ENCODE results near the gene NTRK2. TPM values are rescaled to one million over a fixed set of nuclear protein-coding genes. Genes with fewer than 3 reads are reported as not detected.

Gene NTRK2
- total RNA-seq, 6 donors from 2014 or later = 0.30 to 16.8 (median 2.6) TPM

DNA sequence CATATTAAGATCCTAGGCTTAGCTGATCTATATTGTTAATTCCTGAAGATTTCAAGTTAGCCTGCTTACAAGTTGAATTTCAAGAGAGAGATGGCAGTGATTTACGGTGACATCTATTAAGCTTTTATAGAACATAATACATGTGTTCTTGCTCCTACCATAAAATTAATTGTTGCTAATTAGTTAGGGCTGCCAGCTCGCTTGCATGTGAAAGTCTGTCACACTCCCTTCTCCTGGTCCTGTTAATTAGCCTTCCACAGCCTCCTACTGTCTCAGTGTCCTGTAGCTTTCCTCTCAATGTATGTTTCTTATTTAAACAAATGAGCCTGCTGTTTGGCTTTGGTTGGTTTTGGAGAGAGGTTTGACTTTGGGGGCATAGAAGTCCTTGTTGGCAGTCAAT is 247.2 kb downstream of the NTRK2 start:
- WGBS, 2 donors = 81 to 93% methylated on average over 2 of the region's 2 CpGs
- Histone ChIP-seq H3K27ac (no peak overlapping the region), H3K4me1 (peaks cover 0 to 19% (median 2%) of the 10 kb centered on the region in 4 donors), H3K4me3 (no peak overlapping the region), H3K9me3 (no peaks in the 10 kb centered on the region), H3K36me3 (no peaks in the 10 kb centered on the region), H3K27me3 (no peaks in the 10 kb centered on the region)
- TF ChIP-seq CTCF (IDR thresholded peaks at IDR 0.05) = no peak
- no peak for TF ChIP-seq EP300 (IDR thresholded peaks at IDR 0.05)
- no peak for TF ChIP-seq POLR2A (IDR thresholded peaks at IDR 0.05)
- TF ChIP-seq POLR2AphosphoS5 (IDR thresholded peaks at IDR 0.05) = no peak
- no peak for ATAC-seq (ENCODE audit: low FRiP score in 2 of 2)
- no peak for DNase-seq

DNA sequence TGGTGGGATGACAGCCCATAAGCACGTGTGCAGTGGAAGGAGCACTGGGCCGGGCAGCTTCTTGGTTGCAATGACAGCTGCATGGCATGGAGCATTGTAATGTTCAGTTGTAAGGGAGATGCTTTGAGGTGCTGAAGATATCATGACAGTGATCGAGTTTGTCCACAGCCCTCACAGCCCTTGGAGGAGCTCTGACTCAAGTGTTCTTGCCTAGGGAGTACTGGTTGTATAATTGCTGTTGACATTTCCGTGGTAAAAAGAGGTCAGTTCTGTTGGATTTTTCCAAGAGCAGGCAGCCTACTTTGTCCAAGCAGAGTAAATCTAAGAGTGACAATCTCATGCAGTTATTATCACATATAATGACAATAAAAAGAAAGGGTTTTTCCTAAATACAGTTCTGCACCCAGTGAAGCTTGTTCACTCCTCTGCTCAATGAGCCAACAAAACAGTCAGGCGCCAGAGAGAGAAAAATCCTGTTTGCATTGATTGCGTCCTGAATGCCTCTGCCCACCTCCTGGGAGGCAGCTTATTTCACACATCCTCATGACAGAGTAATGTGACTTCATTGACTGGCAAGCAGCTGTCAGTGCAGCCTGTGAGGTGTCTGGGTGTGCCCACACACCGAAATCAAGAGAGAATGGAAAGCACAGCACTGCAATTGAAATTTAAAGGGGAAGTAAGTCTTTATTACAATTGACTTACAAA is 248.0 kb downstream of the NTRK2 start:
- peak in 1 of 2 donors; percentile 10 for ATAC-seq (ENCODE audit: low FRiP score in 2 of 2)
- WGBS, 2 donors = 56 to 57% methylated on average over 7 of the region's 7 CpGs

DNA sequence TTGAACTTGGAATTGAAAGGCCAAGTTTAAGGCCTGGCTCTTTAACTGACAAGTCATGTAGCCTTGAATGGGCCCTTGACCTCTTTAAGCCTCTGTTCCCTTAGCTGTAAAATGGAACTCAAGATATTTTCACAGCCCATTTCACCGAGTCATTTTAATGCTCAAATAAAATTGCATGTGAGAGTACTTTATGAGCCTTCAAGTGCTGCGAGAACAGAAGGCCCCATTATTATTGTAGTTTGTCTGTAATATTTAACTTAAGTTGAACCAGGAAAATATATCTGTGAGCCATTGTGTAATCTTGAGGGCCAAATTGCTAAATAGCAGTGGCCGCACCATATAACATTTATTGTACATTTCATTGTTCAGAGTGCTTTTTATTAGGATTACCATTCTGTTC is 249.9 kb downstream of the NTRK2 start:
- Histone ChIP-seq H3K4me1 (peaks cover 0 to 34% (median 6%) of the 10 kb centered on the region in 4 donors), H3K27ac (no peak overlapping the region), H3K9me3 (no peaks in the 10 kb centered on the region), H3K4me3 (no peak overlapping the region), H3K36me3 (no peaks in the 10 kb centered on the region), H3K27me3 (no peaks in the 10 kb centered on the region)
- WGBS, 2 donors = 68 to 78% methylated on average over 3 of the region's 3 CpGs
- TF ChIP-seq EP300 (IDR thresholded peaks at IDR 0.05) (no peak), POLR2A (IDR thresholded peaks at IDR 0.05) (no peak), POLR2AphosphoS5 (IDR thresholded peaks at IDR 0.05) (no peak), CTCF (IDR thresholded peaks at IDR 0.05) (no peak)
- ATAC-seq (ENCODE audit: low FRiP score in 2 of 2) (no peak), DNase-seq (no peak)

More for the DNA sequence above, 248.0 kb downstream of the NTRK2 start:
- DNase-seq = no peak
- Histone ChIP-seq H3K36me3 (no peaks in the 10 kb centered on the region), H3K4me1 (peaks cover 0 to 24% (median 3%) of the 10 kb centered on the region in 4 donors), H3K27ac (peak overlapping the region in 1 of 4 donors; percentile 12), H3K27me3 (no peaks in the 10 kb centered on the region), H3K9me3 (no peaks in the 10 kb centered on the region), H3K4me3 (no peak overlapping the region)
- no peak for TF ChIP-seq CTCF (IDR thresholded peaks at IDR 0.05)
- TF ChIP-seq POLR2AphosphoS5 (IDR thresholded peaks at IDR 0.05) = no peak
- TF ChIP-seq EP300 (IDR thresholded peaks at IDR 0.05) = no peak
- no peak for TF ChIP-seq POLR2A (IDR thresholded peaks at IDR 0.05)

DNA sequence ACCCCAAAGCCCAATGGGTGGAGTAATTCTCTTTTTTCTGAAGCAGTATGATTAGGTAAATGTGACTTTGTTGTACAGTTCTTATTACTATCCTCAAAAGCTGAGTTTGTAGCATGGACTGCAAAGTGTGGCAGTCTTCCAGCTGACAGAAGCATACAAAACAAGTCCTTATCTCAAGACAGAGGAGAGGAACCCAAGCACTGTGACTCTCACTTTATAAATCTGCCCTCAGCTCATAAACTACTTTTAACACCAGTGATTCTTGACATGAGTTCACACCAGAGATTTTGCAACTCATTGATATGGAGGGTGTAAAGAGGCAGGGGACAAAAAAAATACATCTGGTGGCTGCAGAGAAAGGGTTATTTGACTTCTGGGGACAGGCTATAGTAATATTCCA is 251.6 kb downstream of the NTRK2 start:
- ATAC-seq (ENCODE audit: low FRiP score in 2 of 2) = no peak
- no peak overlapping the region for H3K4me3 ChIP-seq
- no peaks in the 10 kb centered on the region for H3K36me3 ChIP-seq
- no peak for DNase-seq
- H3K27me3 ChIP-seq = no peaks in the 10 kb centered on the region
- H3K9me3 ChIP-seq = no peaks in the 10 kb centered on the region
- no peak overlapping the region for H3K27ac ChIP-seq
- TF ChIP-seq POLR2AphosphoS5 (IDR thresholded peaks at IDR 0.05) (no peak), EP300 (IDR thresholded peaks at IDR 0.05) (no peak), POLR2A (IDR thresholded peaks at IDR 0.05) (no peak)
- H3K4me1 ChIP-seq = peaks cover 0 to 35% (median 6%) of the 10 kb centered on the region in 4 donors

GRCh38 chr9:84922051-84922450 is 252.5 kb downstream of the NTRK2 start:
- ATAC-seq (ENCODE audit: low FRiP score in 2 of 2) (no peak), DNase-seq (no peak)
- no peak overlapping the region for H3K4me3 ChIP-seq
- 78 to 81% methylated on average over 8 of the region's 8 CpGs for WGBS, 2 donors
- H3K9me3 ChIP-seq = no peaks in the 10 kb centered on the region
- no peaks in the 10 kb centered on the region for H3K36me3 ChIP-seq
- TF ChIP-seq POLR2A (IDR thresholded peaks at IDR 0.05) (no peak), EP300 (IDR thresholded peaks at IDR 0.05) (no peak), CTCF (IDR thresholded peaks at IDR 0.05) (no peak), POLR2AphosphoS5 (IDR thresholded peaks at IDR 0.05) (no peak)
- H3K4me1 ChIP-seq = peaks cover 0 to 35% (median 6%) of the 10 kb centered on the region in 4 donors
- H3K27ac ChIP-seq = no peak overlapping the region
- no peaks in the 10 kb centered on the region for H3K27me3 ChIP-seq

All from upper lobe of left lung (tissue), 6 donors.